HepG2 (cell line): Measurements from ENCODE around the gene POLR2B. TPM values are rescaled to one million over a fixed set of nuclear protein-coding genes. Genes with fewer than 3 reads are reported as not detected.

Source experiments
- SCMH1 ChIP-seq: sonication (generic); formaldehyde crosslinking; IDR thresholded peaks from 2 replicates; pipeline ENCODE4 v1.9.0; 2021; ENCODE audit warnings: missing genetic modification reagents, mild to moderate bottlenecking, borderline replicate concordance
- U2AF2 ChIP-seq: fragments of 200-400 bp; formaldehyde crosslinking; IDR thresholded peaks from 2 replicates; pipeline ENCODE4 v1.6.1; 2017; ENCODE audit warnings: low read depth, mild to moderate bottlenecking, low read length
- ZNF34 ChIP-seq: sonication (generic); formaldehyde crosslinking; IDR thresholded peaks from 2 replicates; pipeline ENCODE4 v1.4.0; 2020; ENCODE audit warnings: mild to moderate bottlenecking, missing genetic modification reagents, borderline replicate concordance
- ZNF615 ChIP-seq: sonication (generic); formaldehyde crosslinking; IDR thresholded peaks from 2 replicates; pipeline ENCODE4 v1.5.0; 2020; ENCODE audit warnings: mild to moderate bottlenecking, missing genetic modification reagents, borderline replicate concordance
- polyA plus RNA-seq, 8 experiments: library from polyadenylated mRNA; depleted of rRNA in 3 of 8; stranded (reverse) in 7 of 8; unstranded in 1 of 8; fragments of >200 nt; fragmentation: Illumina TruSeq in 4 of 8; extraction: Trizol in 4 of 8; gene quantifications; 2 replicates each; pipeline versions ENCODE4 v1.2.1 to v1.2.3, GENCODE V29; 2011 to 2016; ENCODE audit warnings: low read depth in 4 of 8, missing spikeins in 1 of 8, mixed read lengths in 1 of 8; ENCODE audit not compliant: insufficient read depth in 1 of 8
- total RNA-seq, 5 experiments: library from RNA; depleted of rRNA; stranded (reverse); fragments of >200 nt; fragmentation: Illumina TruSeq; extraction: Trizol; gene quantifications; 2 replicates each; pipeline ENCODE4 v1.2.3, GENCODE V29; 2016; ENCODE audit warnings: low read depth in 1 of 5
- TF ChIP-seq, protein P1 (sequence below): sonication (generic); formaldehyde crosslinking; IDR thresholded peaks from 2 replicates; pipeline ENCODE4 v1.5.1; 2020; ENCODE audit warnings: mild to moderate bottlenecking, moderate library complexity, missing genetic modification reagents
- TF ChIP-seq, protein P2 (sequence below): sonication (generic); formaldehyde crosslinking; IDR thresholded peaks from 2 replicates; pipeline ENCODE4 v1.4.0; 2020; ENCODE audit warnings: mild to moderate bottlenecking, missing genetic modification reagents
- TF ChIP-seq, protein P3 (sequence below): sonication (generic); formaldehyde crosslinking; IDR thresholded peaks from 2 replicates; pipeline ENCODE4 v1.8.1; 2023; ENCODE audit warnings: mild to moderate bottlenecking, missing genetic modification reagents

POLR2B gene
- total and polyA plus RNA-seq, 2 of the 13 experiments (the other 11 are each of a cell fraction or from before 2014, with no cell fraction given), result 70.6 to 116 TPM

DNA sequence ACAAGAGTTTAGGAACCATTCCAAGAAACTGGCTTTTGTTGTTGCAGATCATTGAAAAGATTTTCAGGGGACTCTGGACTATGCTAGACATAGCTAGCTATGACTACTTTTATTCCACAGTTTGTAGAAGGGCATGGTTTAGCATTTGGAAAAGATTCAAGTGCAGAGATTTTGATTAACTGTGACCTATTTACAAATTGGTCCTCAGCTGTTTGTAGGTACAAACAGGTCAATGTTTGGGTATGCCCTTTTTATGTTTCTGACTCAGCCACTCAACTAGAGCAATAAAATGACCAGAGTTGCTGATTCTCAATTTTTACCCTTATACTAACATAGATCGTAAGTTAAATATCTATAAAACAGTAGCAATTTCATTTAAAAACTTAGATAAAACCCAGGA, 84.8 kb downstream of the POLR2B start (continued):
- TF ChIP-seq ZNF34 (CRISPR knock-in tag) (no peak), SCMH1 (CRISPR knock-in tag) (no peak), U2AF2 (no peak), ZNF615 (CRISPR knock-in tag) (no peak)
- TF ChIP-seq, protein P1, sequence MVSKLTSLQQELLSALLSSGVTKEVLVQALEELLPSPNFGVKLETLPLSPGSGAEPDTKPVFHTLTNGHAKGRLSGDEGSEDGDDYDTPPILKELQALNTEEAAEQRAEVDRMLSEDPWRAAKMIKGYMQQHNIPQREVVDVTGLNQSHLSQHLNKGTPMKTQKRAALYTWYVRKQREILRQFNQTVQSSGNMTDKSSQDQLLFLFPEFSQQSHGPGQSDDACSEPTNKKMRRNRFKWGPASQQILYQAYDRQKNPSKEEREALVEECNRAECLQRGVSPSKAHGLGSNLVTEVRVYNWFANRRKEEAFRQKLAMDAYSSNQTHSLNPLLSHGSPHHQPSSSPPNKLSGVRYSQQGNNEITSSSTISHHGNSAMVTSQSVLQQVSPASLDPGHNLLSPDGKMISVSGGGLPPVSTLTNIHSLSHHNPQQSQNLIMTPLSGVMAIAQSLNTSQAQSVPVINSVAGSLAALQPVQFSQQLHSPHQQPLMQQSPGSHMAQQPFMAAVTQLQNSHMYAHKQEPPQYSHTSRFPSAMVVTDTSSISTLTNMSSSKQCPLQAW (CRISPR knock-in tag), result no peak
- TF ChIP-seq, protein P2, sequence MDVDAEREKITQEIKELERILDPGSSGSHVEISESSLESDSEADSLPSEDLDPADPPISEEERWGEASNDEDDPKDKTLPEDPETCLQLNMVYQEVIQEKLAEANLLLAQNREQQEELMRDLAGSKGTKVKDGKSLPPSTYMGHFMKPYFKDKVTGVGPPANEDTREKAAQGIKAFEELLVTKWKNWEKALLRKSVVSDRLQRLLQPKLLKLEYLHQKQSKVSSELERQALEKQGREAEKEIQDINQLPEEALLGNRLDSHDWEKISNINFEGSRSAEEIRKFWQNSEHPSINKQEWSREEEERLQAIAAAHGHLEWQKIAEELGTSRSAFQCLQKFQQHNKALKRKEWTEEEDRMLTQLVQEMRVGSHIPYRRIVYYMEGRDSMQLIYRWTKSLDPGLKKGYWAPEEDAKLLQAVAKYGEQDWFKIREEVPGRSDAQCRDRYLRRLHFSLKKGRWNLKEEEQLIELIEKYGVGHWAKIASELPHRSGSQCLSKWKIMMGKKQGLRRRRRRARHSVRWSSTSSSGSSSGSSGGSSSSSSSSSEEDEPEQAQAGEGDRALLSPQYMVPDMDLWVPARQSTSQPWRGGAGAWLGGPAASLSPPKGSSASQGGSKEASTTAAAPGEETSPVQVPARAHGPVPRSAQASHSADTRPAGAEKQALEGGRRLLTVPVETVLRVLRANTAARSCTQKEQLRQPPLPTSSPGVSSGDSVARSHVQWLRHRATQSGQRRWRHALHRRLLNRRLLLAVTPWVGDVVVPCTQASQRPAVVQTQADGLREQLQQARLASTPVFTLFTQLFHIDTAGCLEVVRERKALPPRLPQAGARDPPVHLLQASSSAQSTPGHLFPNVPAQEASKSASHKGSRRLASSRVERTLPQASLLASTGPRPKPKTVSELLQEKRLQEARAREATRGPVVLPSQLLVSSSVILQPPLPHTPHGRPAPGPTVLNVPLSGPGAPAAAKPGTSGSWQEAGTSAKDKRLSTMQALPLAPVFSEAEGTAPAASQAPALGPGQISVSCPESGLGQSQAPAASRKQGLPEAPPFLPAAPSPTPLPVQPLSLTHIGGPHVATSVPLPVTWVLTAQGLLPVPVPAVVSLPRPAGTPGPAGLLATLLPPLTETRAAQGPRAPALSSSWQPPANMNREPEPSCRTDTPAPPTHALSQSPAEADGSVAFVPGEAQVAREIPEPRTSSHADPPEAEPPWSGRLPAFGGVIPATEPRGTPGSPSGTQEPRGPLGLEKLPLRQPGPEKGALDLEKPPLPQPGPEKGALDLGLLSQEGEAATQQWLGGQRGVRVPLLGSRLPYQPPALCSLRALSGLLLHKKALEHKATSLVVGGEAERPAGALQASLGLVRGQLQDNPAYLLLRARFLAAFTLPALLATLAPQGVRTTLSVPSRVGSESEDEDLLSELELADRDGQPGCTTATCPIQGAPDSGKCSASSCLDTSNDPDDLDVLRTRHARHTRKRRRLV, result no peak
- TF ChIP-seq, protein P3, sequence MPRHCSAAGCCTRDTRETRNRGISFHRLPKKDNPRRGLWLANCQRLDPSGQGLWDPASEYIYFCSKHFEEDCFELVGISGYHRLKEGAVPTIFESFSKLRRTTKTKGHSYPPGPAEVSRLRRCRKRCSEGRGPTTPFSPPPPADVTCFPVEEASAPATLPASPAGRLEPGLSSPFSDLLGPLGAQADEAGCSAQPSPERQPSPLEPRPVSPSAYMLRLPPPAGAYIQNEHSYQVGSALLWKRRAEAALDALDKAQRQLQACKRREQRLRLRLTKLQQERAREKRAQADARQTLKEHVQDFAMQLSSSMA (CRISPR knock-in tag), result no peak
